ENCODE data around the gene RHOF.

RHOF gene, protein sequence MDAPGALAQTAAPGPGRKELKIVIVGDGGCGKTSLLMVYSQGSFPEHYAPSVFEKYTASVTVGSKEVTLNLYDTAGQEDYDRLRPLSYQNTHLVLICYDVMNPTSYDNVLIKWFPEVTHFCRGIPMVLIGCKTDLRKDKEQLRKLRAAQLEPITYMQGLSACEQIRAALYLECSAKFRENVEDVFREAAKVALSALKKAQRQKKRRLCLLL

DNA sequence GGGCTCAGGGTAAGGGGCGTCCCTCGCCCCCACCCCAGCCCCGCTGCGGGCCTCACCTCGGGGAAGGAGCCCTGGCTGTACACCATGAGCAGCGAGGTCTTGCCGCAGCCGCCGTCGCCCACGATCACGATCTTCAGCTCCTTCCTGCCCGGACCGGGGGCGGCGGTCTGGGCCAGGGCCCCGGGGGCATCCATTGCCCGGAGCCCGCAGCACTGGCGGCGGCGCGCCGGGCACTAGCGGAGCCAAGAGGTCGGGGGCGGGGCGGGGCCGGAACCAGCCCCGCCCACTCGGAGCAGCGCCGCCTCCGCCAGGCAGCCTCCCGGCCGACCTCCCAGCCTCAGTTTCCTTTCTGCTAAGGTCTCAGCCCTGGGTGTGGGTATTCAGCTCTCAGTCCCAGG is at the start of gene RHOF:
Gene RHOF, minus strand, starts transcription at position 249 of the 398 bp plus-strand sequence. Its CDS starts 55 bp downstream, at position 194.
- no peak for TF ChIP-seq ZFX (IDR thresholded peaks at IDR 0.05; ENCODE audit: borderline replicate concordance)
- TF ChIP-seq, protein P1, sequence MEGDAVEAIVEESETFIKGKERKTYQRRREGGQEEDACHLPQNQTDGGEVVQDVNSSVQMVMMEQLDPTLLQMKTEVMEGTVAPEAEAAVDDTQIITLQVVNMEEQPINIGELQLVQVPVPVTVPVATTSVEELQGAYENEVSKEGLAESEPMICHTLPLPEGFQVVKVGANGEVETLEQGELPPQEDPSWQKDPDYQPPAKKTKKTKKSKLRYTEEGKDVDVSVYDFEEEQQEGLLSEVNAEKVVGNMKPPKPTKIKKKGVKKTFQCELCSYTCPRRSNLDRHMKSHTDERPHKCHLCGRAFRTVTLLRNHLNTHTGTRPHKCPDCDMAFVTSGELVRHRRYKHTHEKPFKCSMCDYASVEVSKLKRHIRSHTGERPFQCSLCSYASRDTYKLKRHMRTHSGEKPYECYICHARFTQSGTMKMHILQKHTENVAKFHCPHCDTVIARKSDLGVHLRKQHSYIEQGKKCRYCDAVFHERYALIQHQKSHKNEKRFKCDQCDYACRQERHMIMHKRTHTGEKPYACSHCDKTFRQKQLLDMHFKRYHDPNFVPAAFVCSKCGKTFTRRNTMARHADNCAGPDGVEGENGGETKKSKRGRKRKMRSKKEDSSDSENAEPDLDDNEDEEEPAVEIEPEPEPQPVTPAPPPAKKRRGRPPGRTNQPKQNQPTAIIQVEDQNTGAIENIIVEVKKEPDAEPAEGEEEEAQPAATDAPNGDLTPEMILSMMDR (IDR thresholded peaks at IDR 0.05): no peak
- peak within 1 kb of the TSS; percentile 100 for H3K27ac ChIP-seq

DNA sequence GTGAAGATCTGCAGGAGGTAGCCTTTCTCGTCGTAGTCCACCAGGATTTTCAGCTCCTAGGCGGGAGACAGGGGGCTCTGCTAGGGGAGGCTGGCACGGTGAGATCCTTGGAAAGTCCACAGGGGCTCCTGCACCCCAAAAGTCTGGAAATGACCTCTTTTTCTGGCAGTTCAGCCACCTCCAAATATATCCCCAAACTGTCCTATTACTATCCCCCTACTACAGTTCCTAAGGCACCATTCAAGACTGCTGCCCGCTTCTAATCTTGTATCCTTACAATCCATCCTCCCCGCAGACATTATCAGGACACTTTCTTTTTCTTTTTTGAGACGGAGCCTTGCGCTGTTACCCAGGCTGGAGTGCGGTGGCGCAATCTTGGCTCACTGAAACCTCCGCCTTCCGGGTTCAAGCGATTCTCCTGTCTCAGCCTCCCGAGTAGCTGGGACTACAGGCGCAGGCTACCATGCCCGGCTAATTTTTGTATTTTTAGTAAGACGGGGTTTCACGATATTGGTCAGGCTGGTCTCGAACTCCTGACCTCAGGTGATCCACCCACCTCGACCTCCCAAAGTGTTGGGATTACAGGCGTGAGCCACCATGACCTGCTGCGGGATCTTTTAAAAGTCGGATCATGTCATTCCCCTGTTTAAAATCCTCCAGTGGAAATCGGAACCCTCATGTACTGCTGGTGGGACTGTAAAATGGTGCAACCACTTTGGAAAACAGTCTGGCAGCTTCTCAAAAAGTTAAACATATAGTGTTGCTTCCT is 46.7 kb upstream of the RHOF start:
- no peak for TF ChIP-seq ZFX (IDR thresholded peaks at IDR 0.05; ENCODE audit: borderline replicate concordance)
- TF ChIP-seq, protein P1 (IDR thresholded peaks at IDR 0.05): no peak
- peak overlapping the region; percentile 92 for H3K27ac ChIP-seq

DNA sequence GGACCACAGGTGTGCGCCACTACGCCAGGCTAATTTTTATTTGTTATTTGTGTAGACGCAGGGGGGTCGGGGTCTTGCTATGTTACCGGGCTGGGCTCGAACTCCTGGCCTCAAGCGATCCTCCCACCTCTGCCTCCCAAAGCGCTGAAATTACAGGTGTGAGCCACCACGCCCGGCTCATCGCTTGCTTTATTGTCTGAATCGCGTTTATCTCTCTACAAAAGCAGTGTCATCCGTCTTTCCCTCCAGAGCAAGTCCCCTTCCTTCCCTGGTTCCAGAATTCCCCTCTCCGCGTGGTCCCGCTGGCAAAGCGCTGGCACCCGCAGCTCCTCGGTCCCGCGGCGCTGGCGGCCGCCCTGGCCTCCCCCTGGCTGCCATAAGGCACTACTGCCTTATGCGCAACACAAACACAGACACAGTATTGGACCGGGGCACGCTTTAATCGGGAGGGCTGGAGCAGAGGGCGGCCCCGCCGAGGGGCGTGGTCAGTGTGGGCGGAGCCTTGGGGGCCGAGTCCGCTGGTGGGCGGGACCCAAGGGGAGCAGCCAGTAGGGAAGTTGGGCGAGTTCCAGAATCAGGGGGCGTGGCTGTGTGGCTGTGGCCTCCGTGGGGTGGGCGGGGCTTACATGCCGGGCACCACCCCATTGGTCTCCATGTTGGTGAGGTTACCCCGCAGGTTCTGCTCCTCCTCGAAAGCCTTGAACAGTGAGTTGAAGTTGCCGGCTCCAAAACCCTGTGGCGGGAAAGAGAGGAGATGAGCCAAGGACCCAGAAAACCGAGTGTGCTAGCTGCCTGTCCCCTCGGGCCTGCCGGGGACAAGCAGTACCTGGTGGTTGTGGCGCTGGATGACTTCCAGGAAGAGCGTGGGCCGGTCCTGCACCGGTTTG is 45.9 kb upstream of the RHOF start:
- TF ChIP-seq, protein P1 (IDR thresholded peaks at IDR 0.05): peak; percentile 78
- no peak for TF ChIP-seq ZFX (IDR thresholded peaks at IDR 0.05; ENCODE audit: borderline replicate concordance)
- peak overlapping the region; percentile 92 for H3K27ac ChIP-seq

DNA sequence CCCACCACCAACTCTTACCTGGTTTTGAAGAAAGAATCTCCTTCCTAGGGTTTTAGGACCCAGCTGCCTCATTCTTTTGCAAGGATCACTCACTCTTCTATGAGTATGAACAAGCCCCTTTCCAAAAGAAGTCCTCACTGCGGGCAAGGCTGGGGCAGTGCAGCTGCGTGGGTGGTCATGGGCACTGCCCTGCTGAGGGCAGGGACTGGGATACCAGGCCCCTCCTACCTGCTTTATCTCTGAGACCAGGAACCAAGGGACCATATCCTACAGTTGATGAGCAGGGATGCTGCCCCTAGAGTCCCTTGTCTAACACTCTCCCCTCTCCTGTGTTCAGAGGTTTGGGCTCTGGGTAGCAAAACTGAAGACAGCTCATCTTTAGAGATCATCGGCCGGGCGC is 44.6 kb upstream of the RHOF start:
- no peak overlapping the region for H3K27ac ChIP-seq
- TF ChIP-seq ZFX (IDR thresholded peaks at IDR 0.05; ENCODE audit: borderline replicate concordance): no peak
- TF ChIP-seq, protein P1 (IDR thresholded peaks at IDR 0.05): no peak

DNA sequence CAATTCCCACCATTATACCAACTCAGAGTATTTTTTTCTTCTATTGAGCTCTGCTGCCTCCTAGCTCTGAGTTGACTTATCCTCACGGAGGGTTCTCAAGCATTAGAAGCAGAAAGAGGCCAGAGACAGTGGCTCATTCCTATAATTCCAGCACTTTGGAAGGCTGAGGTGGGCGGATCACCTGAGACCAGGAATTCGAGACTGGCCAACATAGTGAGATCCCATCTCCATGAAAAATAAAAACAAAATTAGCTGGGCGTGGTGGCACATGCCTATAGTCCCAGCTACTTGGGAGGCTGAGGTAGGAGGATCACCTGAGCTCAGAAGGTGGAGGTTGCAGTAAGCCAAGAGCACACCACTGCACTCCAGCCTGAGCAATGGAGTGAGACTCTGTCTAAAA is 44.2 kb upstream of the RHOF start:
- no peak overlapping the region for H3K27ac ChIP-seq
- TF ChIP-seq ZFX (IDR thresholded peaks at IDR 0.05; ENCODE audit: borderline replicate concordance): no peak
- TF ChIP-seq, protein P1 (IDR thresholded peaks at IDR 0.05): no peak

DNA sequence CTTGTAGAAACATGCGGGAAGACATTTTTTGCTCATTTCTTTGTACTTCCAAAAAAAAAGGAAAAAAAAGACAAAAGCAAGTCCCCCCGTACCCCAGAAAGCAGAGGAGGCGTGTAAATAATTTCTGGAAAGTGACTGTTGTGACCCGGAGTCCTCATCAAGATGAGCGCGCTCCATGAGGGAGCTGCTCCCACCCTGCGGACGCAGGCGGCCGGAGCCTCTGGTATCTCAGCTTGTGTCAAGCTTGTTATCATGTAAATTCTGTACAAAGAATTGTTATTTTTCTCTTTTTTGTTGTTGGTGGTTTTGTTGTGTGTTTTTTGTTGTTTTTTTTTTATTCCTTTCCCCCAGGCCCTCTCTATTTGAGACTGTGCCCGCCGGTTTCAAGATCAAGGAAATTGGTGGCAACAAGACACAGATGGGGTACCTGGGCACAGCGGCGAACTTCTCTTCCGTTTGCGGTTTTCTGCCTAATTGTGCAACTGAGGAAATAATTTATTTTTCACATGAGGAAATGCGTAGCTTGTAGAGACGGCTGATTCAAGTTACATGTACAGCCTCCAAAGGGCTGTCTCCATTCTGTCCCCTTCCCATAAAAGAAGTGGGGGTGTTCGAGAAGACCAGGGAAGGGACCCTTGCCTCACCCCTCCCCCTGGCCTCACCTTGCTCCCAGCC is 38.2 kb upstream of the RHOF start:
- H3K27ac ChIP-seq: no peak overlapping the region
- no peak for TF ChIP-seq ZFX (IDR thresholded peaks at IDR 0.05; ENCODE audit: borderline replicate concordance)
- TF ChIP-seq, protein P1 (IDR thresholded peaks at IDR 0.05): no peak

Data from 22Rv1 (cell line).